Skin of body (tissue), 2 donors: ENCODE results near the gene LRP1B. TPM values are rescaled to one million over a fixed set of nuclear protein-coding genes. Genes with fewer than 3 reads are reported as not detected.

Experiments used
- DNase-seq: peaks from one replicate; lab custom pipeline; 2025; lab: John Stamatoyannopoulos, UW
- total RNA-seq: library from RNA; depleted of rRNA; stranded (reverse); fragments of >200 nt; gene quantifications from one replicate; pipeline ENCODE4 v1.2.3, GENCODE V29; 2014

LRP1B gene
- total RNA-seq, 1 donor from 2014 or later = 1.7 TPM

- DNase-seq = no peak
Measured at GRCh38 chr2:141595316-141595920, 535.4 kb downstream of the LRP1B start.

- no peak for DNase-seq
Measured at GRCh38 chr2:141591787-141592186, 539.0 kb downstream of the LRP1B start.

GRCh38 chr2:141590620-141591019 lies 540.2 kb downstream of the LRP1B start:
- no peak for DNase-seq

- DNase-seq = no peak
Measured at GRCh38 chr2:141589314-141589713, 541.5 kb downstream of the LRP1B start.

- no peak for DNase-seq
Measured at GRCh38 chr2:141586985-141587384, 543.8 kb downstream of the LRP1B start.

GRCh38 chr2:141582213-141582612 lies 548.6 kb downstream of the LRP1B start:
- DNase-seq = no peak

GRCh38 chr2:141579071-141579470 lies 551.7 kb downstream of the LRP1B start:
- DNase-seq = no peak

GRCh38 chr2:141570474-141571131 lies 560.2 kb downstream of the LRP1B start:
- no peak for DNase-seq

GRCh38 chr2:141569941-141570340 lies 560.9 kb downstream of the LRP1B start:
- DNase-seq = no peak

- no peak for DNase-seq
Measured at GRCh38 chr2:141565597-141565996, 565.2 kb downstream of the LRP1B start.

GRCh38 chr2:141560723-141561122 lies 570.1 kb downstream of the LRP1B start:
- DNase-seq = no peak

- no peak for DNase-seq
Measured at GRCh38 chr2:141557329-141558095, 573.3 kb downstream of the LRP1B start.

- no peak for DNase-seq
Measured at GRCh38 chr2:141555876-141556470, 574.8 kb downstream of the LRP1B start.

GRCh38 chr2:141554810-141555209 lies 576.0 kb downstream of the LRP1B start:
- no peak for DNase-seq

GRCh38 chr2:141534666-141535362 lies 596.0 kb downstream of the LRP1B start:
- DNase-seq = no peak

GRCh38 chr2:141529659-141530058 lies 601.2 kb downstream of the LRP1B start:
- DNase-seq = no peak

GRCh38 chr2:141528990-141529389 lies 601.8 kb downstream of the LRP1B start:
- no peak for DNase-seq

GRCh38 chr2:141526760-141527159 lies 604.1 kb downstream of the LRP1B start:
- no peak for DNase-seq

GRCh38 chr2:141524777-141525176 lies 606.0 kb downstream of the LRP1B start:
- no peak for DNase-seq

GRCh38 chr2:141523199-141523598 lies 607.6 kb downstream of the LRP1B start:
- DNase-seq = no peak

GRCh38 chr2:141522702-141523101 lies 608.1 kb downstream of the LRP1B start:
- DNase-seq = no peak

GRCh38 chr2:141522048-141522447 lies 608.8 kb downstream of the LRP1B start:
- DNase-seq = no peak
